ENCODE data around the gene MAP1B. TPM values are rescaled to one million over a fixed set of nuclear protein-coding genes. Genes with fewer than 3 reads are reported as not detected.

The MAP1B gene
- total and polyA plus RNA-seq, 5 experiments from 2014 or later = 0.08 to 0.46 (median 0.36) TPM; not detected in 2

- no peaks in the 10 kb centered on the region for H3K9me3 Mint-ChIP-seq
- DNase-seq (no peak), ATAC-seq (peak in 1 of 2 donors; percentile 59)
- POLR2A ChIA-PET = no interaction called here
- no peak overlapping the region for H3K4me3 Mint-ChIP-seq
- H3K27me3 Mint-ChIP-seq = no peaks in the 10 kb centered on the region
- H3K4me1 Mint-ChIP-seq = peaks cover 22 to 54% (median 34%) of the 10 kb centered on the region in 4 donors
- no peak overlapping the region for H3K27ac Mint-ChIP-seq
- peaks cover 0 to 21% (median 0%) of the 10 kb centered on the region in 3 donors for H3K36me3 Mint-ChIP-seq
Observed at GRCh38 chr5:72245951-72246532, 138.8 kb downstream of the MAP1B start.

- no peak for DNase-seq
- H3K9me3 Mint-ChIP-seq = no peaks in the 10 kb centered on the region
- peak overlapping the region in 1 of 10 donors; percentile 43 for H3K27ac Mint-ChIP-seq
- no peaks in the 10 kb centered on the region for H3K27me3 Mint-ChIP-seq
- no peak for ATAC-seq
- H3K4me1 Mint-ChIP-seq = peaks cover 22 to 54% (median 33%) of the 10 kb centered on the region in 4 donors
- H3K4me3 Mint-ChIP-seq = no peak overlapping the region
- POLR2A ChIA-PET = no interaction called here
- H3K36me3 Mint-ChIP-seq = peaks cover 0 to 18% (median 0%) of the 10 kb centered on the region in 3 donors
Observed at GRCh38 chr5:72246954-72247442, 139.7 kb downstream of the MAP1B start.

GRCh38 chr5:72248410-72248981 is 141.2 kb downstream of the MAP1B start:
- Mint-ChIP-seq H3K36me3 (peaks cover 0 to 19% (median 0%) of the 10 kb centered on the region in 3 donors), H3K27ac (no peak overlapping the region), H3K27me3 (no peaks in the 10 kb centered on the region), H3K4me1 (peaks cover 22 to 50% (median 34%) of the 10 kb centered on the region in 4 donors), H3K9me3 (no peaks in the 10 kb centered on the region), H3K4me3 (no peak overlapping the region)
- DNase-seq = no peak
- ATAC-seq = no peak
- POLR2A ChIA-PET = no interaction called here

- ATAC-seq (no peak), DNase-seq (no peak)
- Mint-ChIP-seq H3K4me3 (no peak overlapping the region), H3K27ac (peak overlapping the region in 1 of 10 donors; percentile 14), H3K36me3 (peaks cover 0 to 33% (median 2%) of the 10 kb centered on the region in 3 donors), H3K27me3 (no peaks in the 10 kb centered on the region), H3K4me1 (peaks cover 14 to 31% (median 24%) of the 10 kb centered on the region in 4 donors), H3K9me3 (no peaks in the 10 kb centered on the region)
- POLR2A ChIA-PET = no interaction called here
Observed at GRCh38 chr5:72251386-72251785, 144.1 kb downstream of the MAP1B start.

GRCh38 chr5:72252008-72252407 is 144.7 kb downstream of the MAP1B start:
- Mint-ChIP-seq H3K9me3 (no peaks in the 10 kb centered on the region), H3K4me3 (no peak overlapping the region), H3K36me3 (peaks cover 0 to 35% (median 2%) of the 10 kb centered on the region in 3 donors), H3K4me1 (peaks cover 13 to 25% (median 19%) of the 10 kb centered on the region in 4 donors), H3K27me3 (no peaks in the 10 kb centered on the region), H3K27ac (no peak overlapping the region)
- POLR2A ChIA-PET = no interaction called here
- DNase-seq (no peak), ATAC-seq (no peak)

- Mint-ChIP-seq H3K27ac (no peak overlapping the region), H3K4me1 (peaks cover 8 to 28% (median 19%) of the 10 kb centered on the region in 4 donors), H3K36me3 (peaks cover 0 to 40% (median 6%) of the 10 kb centered on the region in 3 donors), H3K4me3 (no peak overlapping the region), H3K9me3 (no peaks in the 10 kb centered on the region), H3K27me3 (no peaks in the 10 kb centered on the region)
- DNase-seq (no peak), ATAC-seq (no peak)
- POLR2A ChIA-PET = no interaction called here
Observed at GRCh38 chr5:72252574-72253155, 145.4 kb downstream of the MAP1B start.

- Mint-ChIP-seq H3K9me3 (no peaks in the 10 kb centered on the region), H3K4me1 (peaks cover 8 to 26% (median 16%) of the 10 kb centered on the region in 4 donors)
- POLR2A ChIA-PET = no interaction called here
Observed at GRCh38 chr5:72255237-72255636, 148.0 kb downstream of the MAP1B start.

GRCh38 chr5:72255670-72256069 is 148.4 kb downstream of the MAP1B start:
- no peak for ATAC-seq
- Mint-ChIP-seq H3K4me1 (peaks cover 8 to 26% (median 16%) of the 10 kb centered on the region in 4 donors), H3K36me3 (peaks cover 0 to 46% (median 14%) of the 10 kb centered on the region in 3 donors), H3K4me3 (no peak overlapping the region), H3K27me3 (no peaks in the 10 kb centered on the region), H3K27ac (no peak overlapping the region), H3K9me3 (no peaks in the 10 kb centered on the region)
- DNase-seq = no peak
- POLR2A ChIA-PET = no interaction called here

More at GRCh38 chr5:72255237-72255636, 148.0 kb downstream of the MAP1B start:
- no peak overlapping the region for H3K27ac Mint-ChIP-seq
- H3K36me3 Mint-ChIP-seq = peaks cover 0 to 47% (median 14%) of the 10 kb centered on the region in 3 donors
- no peaks in the 10 kb centered on the region for H3K27me3 Mint-ChIP-seq
- no peak for DNase-seq
- H3K4me3 Mint-ChIP-seq = no peak overlapping the region
- ATAC-seq = no peak

GRCh38 chr5:72256536-72256935 is 149.3 kb downstream of the MAP1B start:
- ATAC-seq (no peak), DNase-seq (no peak)
- H3K27me3 Mint-ChIP-seq = no peaks in the 10 kb centered on the region
- POLR2A ChIA-PET = no interaction called here
- no peak overlapping the region for H3K4me3 Mint-ChIP-seq
- no peaks in the 10 kb centered on the region for H3K9me3 Mint-ChIP-seq
- no peak overlapping the region for H3K27ac Mint-ChIP-seq
- H3K36me3 Mint-ChIP-seq = peaks cover 0 to 49% (median 20%) of the 10 kb centered on the region in 3 donors
- H3K4me1 Mint-ChIP-seq = peaks cover 8 to 18% (median 10%) of the 10 kb centered on the region in 4 donors

Small RNAs within 50 kb of the gene (microRNA-seq; reads per million reads assigned to microRNA genes)
- not detected for gene MIR4803 (ENCODE audit: borderline microRNAs expressed)

Other genes starting within 250 kb of the MAP1B start
- gene MRPS27, start 212.8 kb downstream of the MAP1B start, total RNA-seq = 10 to 100 TPM; 45.2 to 48.5 TPM
- 10 to 100 TPM; 31.7 to 43.6 (median 36.0) TPM for gene MRPS27, start 212.8 kb downstream of the MAP1B start, polyA plus RNA-seq
- gene PTCD2, start 212.9 kb downstream of the MAP1B start, total RNA-seq = 10 to 100 TPM; 10.6 to 13.9 TPM
- gene PTCD2, start 212.9 kb downstream of the MAP1B start, polyA plus RNA-seq = 1 to 10 TPM; 4.0 to 6.1 (median 5.9) TPM

All from naive thymus-derived CD8-positive, alpha-beta T cell (primary cell).